ENCODE results near the gene PGAM2.
"Not testable (repeated sequence)": the region's sequence is repeated elsewhere in the genome, so short reads cannot be mapped to it uniquely, and the experiment has no call there.

The PGAM2 gene

GRCh38 chr7:44018857-44019807 lies 46.2 kb downstream of the PGAM2 start:
- peak; percentile 98 to 100 for DNase-seq

DNA sequence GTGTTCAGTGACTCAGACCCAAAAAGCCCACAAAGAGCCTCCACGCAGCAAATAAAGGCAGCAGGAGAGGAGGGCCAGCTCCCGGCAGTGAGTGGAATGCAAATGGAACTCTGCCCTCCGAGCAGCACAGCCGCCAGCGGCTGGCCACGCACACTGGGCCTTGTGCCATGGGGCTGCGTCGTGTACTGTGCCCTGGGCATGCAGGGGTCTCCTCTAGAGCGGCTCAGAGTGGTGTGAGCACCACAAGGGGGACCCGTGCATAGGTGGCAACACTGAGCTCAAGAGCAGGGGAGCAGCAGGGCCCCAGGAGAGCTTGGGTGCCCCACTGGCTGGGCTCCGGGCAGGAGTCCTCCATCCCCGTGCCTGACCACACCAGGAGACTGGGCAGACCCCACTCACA lies 50.3 kb downstream of the PGAM2 start:
- DNase-seq: not testable (repeated sequence)

Measured in CD4-positive, alpha-beta T cell treated with Interleukin-1 beta for 1 hour (primary cell).